HuH-7.5 (cell line): ENCODE measurements around the gene IGSF21.

Experiments used
- DNase-seq: peaks from one replicate; pipeline ENCODE4 v3.0.0; 2011; ENCODE audit warnings: low spot score

IGSF21 gene

GRCh38 chr1:18329469-18330253, 222.1 kb downstream of the IGSF21 start:
- no peak for DNase-seq

DNA sequence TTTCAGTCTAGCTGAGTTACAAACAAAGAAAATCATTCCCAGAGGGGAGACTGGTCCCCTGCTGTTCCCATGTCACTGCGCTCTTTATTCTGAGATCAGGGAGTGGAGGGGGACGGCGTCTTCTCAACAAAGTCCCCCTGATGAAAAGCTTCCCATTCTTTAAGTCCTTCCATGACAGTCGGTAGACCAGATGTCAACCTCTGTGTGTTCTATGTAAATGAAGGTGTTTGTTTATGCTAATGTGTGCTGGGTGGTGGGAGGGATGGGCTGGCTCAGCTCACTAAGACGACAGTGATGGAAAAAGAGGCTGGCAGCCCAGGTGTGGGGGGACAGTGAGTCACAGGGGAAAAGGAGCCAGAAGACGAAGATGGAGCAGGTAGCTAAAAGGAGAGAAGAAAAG, 225.0 kb downstream of the IGSF21 start:
- DNase-seq: no peak

GRCh38 chr1:18333220-18333619, 225.6 kb downstream of the IGSF21 start:
- no peak for DNase-seq

DNA sequence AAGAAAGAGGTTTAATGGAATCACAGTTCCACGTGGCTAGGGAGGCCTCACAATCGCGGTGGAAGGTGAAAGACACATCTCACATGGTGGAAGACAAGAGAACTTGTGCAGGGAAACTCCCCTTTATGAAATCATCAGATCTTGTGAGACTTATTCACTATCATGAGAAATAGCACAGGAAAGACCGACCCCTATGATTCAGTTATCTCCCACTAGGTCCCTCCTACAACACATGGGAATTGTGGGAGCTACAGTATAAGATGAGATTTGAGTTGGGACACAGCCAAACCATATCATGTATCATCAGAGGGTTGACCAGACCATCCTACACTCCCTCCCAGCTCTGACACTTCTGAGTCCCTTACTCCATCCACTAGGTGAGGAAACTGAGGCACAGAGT, 229.2 kb downstream of the IGSF21 start:
- no peak for DNase-seq

- no peak for DNase-seq
Observed at GRCh38 chr1:18337757-18338156, 230.2 kb downstream of the IGSF21 start.

DNA sequence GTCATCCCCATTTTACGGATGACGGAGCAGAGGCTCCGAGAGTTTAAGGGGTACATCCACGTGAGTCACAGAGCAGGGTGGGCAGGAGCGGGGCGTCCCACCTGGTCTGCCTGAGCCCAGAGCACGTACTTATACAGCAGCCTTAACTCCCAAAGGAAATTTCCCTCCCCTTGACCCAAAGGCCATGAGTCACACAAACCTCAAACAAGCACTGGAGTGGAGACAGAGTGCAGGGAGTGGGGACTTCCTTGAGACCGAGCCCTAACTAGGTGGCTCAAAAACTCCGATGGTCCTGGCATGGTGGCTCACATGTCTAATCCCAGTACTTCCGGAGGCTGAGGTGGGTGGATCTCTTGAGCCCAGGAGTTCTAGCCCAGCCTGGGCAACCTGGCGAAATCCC, 231.6 kb downstream of the IGSF21 start:
- DNase-seq: no peak

GRCh38 chr1:18340158-18340764, 232.7 kb downstream of the IGSF21 start:
- DNase-seq: no peak

GRCh38 chr1:18340787-18341186, 233.2 kb downstream of the IGSF21 start:
- no peak for DNase-seq

DNA sequence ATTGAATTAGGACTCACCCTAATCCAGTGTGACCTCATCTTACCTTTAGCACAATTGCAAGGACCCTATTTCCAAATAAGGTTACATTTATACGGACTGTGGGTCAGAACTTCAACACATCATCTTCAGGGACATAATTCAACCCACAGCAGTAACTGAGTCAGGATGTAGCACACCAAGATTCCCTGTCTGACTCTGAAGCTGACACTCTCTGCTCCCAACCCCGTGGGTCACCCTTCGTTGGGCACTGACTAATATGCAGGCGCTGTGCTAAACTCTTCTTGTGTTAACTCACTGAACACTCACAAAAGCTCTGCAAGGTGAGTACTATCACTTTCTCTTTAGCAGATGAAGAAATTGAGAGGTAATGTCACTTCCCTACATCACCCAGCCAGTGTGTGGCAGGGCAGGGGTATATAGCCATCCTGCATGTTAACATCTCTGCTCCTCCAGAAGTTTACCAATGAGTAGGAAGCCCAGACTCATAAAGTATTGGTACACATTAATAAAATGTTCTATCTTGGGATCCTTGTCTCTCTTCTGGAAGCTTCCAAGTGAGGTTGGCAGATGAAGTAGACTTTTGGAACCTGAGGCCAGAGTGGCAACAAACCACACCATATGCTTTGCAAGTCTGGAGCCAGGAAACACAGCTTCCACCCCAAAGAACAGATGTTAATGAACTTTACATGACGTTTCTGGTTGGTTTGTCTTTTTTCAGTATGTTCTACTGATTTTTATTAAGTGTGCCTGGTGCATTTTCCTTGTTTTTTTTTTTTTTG, 233.9 kb downstream of the IGSF21 start:
- DNase-seq: no peak

- no peak for DNase-seq
Observed at GRCh38 chr1:18342744-18343143, 235.1 kb downstream of the IGSF21 start.

DNA sequence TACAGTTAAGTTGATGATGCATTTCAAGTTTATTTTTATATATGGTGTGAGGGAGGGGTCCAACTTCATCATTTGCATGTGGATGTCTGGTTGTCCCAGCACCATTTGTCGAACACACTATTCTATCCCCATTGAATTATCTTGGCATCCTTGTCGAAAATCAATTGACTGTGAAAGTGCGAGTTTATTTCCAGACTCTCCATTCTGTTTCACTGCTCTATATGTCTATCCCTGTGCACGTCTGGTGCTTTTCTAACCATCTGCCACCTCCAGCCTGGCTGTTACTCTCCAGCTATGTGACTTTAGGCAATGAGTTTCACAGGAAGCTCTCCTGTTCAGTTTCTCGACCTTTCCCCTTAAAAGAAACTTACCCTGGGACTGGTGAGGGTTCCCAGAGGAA, 236.0 kb downstream of the IGSF21 start:
- no peak for DNase-seq

DNA sequence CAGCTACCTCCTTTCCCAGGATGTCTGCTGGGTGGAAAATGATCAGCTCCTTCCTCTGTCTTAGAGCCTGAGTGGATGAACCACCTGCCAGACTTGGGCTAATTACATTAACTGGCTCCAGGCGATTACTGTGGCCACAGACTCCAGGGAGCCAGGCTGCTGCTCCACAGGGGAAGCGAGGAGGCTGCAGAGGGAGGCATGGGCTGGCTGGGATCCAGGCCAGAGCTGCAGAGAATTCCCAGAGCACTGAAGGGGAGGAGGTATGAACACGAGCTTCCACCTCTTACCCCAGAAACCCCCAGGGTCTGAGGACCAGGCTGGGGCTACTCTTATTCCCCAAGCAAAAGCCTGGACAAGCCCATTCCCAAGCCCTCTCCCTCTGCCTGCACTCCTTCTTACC, 237.2 kb downstream of the IGSF21 start:
- no peak for DNase-seq

- DNase-seq: no peak
Observed at GRCh38 chr1:18347559-18347958, 240.0 kb downstream of the IGSF21 start.

DNA sequence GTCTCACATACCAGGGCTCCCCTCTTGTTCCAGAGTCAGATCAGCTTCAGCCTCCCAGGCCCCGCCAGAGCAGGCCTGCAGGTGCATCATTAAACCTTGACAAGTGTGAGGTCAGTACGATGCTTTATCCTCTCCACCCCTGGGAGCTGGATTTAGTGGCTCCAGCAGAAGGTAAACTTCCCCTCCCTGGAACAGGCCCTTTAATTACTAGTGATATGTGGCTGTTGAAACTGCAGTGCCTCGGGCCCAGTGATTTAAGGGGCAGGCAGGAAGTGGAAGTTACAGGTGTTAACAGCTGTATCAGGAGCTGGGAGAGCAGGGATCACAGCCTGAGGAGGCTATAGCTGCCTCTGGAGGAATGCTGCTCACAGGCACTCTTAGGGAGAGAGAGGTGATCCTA, 240.8 kb downstream of the IGSF21 start:
- no peak for DNase-seq

DNA sequence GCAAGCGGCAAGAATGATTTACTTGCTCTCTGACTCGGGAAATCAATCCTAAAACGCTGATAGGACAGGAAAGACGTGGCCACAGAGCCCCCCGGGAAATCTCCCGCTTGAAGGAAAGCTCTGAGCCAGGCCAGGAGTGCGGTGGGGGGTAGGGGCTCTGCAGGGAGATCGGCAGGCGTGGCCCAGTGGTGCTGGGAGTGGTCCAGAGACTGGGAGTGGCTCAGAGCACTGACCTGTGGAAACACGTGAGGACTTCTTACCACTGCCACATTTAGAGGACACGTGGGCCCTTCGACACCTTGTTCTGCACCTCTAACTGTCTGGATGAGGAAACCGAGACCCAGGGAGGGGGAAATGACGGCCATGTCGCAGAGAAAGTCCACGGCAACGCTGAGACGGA, 243.1 kb downstream of the IGSF21 start:
- DNase-seq: no peak

- no peak for DNase-seq
Observed at GRCh38 chr1:18351735-18352134, 244.1 kb downstream of the IGSF21 start.

- no peak for DNase-seq
Observed at GRCh38 chr1:18352636-18353265, 245.2 kb downstream of the IGSF21 start.

- no peak for DNase-seq
Observed at GRCh38 chr1:18353528-18353927, 245.9 kb downstream of the IGSF21 start.

DNA sequence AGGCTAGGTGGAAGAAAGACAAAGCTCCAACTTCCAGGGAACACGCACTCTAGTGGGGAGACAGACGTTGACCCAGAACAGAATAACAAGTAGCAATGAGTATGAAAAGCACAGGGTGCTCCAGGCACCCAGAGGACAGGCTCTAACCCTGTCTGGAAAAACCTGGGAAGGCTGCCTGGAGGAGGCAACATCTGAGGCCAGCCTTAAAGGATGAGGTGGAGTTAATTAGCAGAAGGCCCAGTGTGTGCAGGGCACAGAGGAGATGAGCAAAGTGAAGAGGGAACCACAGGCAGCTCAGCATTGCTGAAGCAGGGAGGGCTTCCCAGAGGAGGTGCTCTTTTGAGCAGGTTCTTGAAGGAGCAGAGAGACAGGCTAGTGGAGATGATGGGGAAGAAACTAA, 246.4 kb downstream of the IGSF21 start:
- DNase-seq: no peak

GRCh38 chr1:18354612-18355011, 247.0 kb downstream of the IGSF21 start:
- DNase-seq: no peak

GRCh38 chr1:18357622-18358230, 250.1 kb downstream of the IGSF21 start:
- DNase-seq: no peak

DNA sequence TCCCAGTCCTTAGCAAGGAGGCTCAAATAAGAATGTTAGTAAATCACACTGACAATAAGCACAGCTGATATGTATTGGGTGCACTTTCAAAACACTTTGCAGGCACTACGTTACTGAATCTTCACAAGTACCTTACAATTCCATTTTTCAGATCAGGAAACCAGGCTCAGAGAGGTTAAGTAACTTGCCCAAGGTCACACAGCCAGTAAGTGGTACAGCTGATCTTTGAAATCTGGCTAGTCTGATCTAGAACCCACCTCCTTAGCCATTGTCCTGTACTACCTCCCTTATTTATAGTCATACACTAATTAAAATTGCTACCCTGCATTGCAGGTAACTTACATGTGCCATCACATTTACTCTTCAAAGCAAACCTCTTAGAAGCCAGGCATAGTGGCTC, 251.0 kb downstream of the IGSF21 start:
- DNase-seq: no peak
